LNCaP clone FGC (cell line): Measurements from ENCODE around the gene ITGAL.

Experiments
- DNase-seq: peaks from one replicate; pipeline ENCODE4 v3.0.0-alpha.2; 2011; ENCODE audit warnings: low read depth
- H3K4me3 ChIP-seq: 2 replicates; pipeline ENCODE4 v1.5.1; 2011; ENCODE audit warnings: mild to moderate bottlenecking, low read depth, low read length, control low read depth
- TF ChIP-seq, protein P1 (sequence below): IDR thresholded peaks from 2 replicates; pipeline ENCODE4 v1.5.1; 2012; ENCODE audit warnings: mild to moderate bottlenecking; ENCODE audit not compliant: control insufficient read depth, insufficient read depth; ENCODE audit errors: extremely low read depth

ITGAL gene

DNA sequence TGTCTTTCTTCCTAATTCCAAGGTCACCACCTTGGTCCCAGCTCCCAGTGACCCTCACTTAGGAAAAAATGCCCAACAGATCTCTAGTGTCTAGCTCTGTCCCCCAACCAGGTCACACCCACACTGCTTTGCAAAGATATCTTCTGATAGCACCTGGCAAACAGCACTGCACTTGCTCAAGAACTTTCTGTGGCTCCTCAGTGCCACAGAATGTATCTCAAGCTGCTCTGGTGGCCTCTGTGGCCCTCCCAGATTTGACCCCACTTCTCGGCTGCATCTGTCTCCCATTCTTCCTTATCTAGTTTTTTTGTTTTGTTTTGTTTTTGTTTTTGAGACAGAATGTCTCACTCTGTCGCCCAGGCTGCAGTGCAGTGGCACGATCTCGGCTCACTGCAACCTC, 94.0 kb downstream of the ITGAL start:
- no peak for DNase-seq
- no peak overlapping the region for H3K4me3 ChIP-seq
- TF ChIP-seq, protein P1, sequence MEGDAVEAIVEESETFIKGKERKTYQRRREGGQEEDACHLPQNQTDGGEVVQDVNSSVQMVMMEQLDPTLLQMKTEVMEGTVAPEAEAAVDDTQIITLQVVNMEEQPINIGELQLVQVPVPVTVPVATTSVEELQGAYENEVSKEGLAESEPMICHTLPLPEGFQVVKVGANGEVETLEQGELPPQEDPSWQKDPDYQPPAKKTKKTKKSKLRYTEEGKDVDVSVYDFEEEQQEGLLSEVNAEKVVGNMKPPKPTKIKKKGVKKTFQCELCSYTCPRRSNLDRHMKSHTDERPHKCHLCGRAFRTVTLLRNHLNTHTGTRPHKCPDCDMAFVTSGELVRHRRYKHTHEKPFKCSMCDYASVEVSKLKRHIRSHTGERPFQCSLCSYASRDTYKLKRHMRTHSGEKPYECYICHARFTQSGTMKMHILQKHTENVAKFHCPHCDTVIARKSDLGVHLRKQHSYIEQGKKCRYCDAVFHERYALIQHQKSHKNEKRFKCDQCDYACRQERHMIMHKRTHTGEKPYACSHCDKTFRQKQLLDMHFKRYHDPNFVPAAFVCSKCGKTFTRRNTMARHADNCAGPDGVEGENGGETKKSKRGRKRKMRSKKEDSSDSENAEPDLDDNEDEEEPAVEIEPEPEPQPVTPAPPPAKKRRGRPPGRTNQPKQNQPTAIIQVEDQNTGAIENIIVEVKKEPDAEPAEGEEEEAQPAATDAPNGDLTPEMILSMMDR, result no peak

DNA sequence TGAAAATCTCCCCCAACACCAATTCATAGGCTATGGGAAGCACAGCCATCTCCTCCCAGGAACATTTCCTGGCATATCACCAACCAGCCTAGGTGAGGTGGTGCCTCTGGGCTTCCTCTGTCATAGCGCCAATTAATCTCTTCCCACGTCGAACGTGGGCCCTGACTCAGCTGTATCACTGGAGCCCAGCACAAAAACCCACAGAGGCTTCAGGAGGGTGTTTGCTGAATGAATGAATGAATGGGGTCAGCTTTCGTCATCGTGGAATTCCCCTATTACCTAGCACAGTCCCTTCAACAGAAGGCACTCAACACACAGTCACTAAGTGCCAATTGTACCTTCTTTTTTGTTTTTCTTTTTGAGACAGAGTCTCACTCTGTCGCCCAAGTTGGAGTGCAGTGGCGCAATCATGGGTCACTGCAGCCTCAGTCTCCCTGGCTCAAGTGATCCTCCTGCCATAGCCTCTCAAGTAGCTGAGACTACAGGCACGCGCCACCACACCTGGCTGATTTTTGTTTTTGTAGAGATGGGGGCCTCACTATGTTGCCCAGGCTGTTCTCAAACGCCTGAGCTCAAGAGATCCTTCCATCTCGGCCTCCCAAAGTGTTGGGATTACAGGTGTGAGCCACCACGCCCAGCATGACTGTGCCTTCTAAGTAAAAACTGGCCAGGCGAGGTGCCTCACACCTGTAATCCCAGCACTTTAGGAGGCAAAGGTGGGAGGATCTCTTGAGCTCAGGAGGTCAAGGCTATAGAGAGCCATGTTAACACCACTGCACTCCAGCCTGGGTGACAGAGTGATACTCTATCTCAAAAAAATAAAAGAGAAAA, 94.8 kb downstream of the ITGAL start:
- DNase-seq, result no peak
- TF ChIP-seq, protein P1, result no peak
- H3K4me3 ChIP-seq, result no peak overlapping the region

DNA sequence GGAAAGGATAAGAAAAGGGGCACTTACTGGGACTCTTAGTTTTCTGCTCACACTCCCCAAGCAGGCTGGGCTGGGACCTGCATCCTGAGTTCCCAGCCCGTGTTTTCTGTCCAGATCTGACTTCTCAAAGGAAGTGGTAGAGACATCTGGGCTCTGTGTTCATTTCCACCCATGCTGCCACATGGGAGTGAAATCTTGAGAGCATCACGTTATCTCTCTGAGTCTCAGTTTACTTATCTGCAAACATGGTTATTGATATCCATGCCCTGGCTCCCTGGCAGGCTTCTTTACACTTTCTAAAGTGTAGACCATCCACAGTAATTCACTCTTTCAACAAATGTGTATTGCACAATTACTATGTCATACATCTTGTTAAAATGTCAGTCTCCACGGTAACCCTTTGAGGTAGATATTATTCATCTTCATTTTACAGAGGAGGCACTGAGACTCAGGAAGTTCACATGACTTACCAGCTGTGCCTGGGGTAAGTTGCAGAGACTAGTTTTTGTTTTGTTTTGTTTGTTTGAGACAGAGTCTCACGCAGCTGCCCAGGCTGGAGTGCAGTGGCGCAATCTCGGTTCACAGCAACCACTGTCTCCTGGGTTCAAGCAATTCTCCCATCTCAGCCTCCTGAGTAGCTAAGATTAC, 95.6 kb downstream of the ITGAL start:
- H3K4me3 ChIP-seq, result no peak overlapping the region
- TF ChIP-seq, protein P1, result no peak
- DNase-seq, result no peak

DNA sequence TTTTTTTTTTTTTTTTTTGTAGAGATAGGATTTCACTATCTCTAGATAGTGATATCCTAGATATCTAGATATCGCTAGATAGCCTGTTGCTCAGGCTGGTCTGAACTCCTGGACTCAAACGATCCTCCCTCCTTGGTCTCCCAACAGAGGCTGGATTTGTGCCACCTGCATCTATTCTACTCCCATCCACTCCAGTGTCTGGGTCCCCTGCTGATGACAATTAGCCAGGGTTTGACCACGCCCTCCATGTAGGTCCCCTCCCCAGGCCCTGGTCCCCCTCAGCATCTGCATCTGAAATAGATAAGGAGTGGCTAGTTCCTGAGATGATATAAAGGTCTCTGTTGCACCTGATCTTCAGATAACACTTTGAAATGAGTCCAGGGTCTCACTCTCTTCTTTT, 96.7 kb downstream of the ITGAL start:
- DNase-seq, result no peak
- TF ChIP-seq, protein P1, result no peak
- no peak overlapping the region for H3K4me3 ChIP-seq

DNA sequence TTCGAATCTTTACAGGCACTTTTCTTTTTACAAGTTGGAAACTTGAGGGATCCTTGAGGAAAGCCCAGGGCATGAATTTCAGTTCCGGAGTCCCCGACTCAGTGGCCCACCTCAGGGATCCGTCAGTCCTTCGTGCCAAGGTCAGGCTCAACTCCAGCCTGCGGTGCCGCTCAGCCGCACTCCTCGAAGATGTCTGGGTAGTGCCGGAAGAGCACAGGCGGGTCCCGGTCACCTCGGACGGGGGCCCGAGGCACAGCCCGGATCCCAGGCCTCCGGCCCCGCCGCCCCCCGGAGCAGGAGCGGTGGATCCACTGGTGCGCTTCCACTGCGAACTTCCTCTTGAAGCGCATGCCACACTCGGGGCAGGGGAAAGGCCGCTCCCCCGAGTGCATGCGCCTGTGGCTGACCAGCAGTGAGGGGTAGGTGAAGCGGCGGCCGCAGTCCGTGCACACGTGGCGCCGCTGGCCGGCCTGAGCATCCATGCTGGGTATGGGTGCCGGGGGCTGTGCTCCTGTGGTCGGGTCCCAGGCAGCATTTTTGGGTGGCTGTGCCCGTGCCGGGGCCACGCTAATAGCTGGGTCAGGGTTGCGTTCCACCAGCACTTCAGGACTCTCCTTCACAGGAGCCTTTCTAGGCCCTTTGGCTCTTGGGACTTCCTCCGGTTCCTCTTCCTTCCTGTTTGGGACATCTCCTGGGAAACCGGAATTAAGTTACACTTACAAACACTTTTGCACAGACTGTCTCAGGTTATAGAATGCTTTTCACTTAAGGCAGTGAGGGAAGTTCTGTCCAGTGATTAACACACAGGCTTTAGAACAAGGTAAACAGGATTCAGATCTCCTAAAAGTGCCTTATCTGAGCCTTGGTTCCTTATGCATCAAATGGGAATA, 97.4 kb downstream of the ITGAL start:
- TF ChIP-seq, protein P1, result no peak
- no peak for DNase-seq
- H3K4me3 ChIP-seq, result no peak overlapping the region

DNA sequence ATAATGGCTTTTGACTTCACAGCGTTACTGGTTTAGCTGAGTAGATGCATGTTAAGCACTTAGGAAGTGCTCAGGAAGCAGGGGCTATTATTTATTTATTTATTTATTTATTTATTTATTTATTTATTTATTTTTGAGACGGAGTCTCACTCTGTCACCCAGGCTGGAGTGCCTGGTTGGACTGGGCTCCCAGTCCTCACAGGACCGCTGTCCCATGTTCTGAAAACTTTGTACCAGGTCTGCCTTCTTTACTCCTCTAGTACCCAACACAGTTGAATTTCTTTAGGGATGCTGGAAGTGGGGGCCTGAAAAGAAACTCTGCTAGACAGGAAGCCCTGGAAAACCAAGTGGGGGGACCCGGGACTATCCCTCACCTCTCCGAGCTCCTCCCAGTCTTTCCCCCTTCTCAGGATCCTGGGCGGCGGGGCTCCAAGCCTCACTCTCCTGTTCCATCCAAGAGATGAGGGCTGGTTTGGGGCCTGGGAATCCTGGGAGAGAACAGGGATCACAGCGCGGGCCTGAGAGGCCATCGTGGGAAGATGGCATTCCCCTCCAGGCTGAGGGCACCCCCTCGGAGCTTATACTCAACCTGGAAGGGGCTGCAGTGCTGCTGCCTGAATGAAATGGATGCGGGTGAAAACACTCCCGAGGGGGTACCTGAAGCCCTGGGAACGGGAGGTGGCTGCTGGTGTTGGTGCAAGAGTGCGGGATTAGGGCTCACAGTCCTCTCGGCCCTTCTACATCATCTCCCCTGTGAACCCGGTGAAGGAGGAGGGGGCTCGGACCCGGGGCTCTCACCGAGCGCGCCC, 98.3 kb downstream of the ITGAL start:
- TF ChIP-seq, protein P1, result no peak
- DNase-seq, result no peak
- H3K4me3 ChIP-seq, result peak overlapping the region; percentile 79
